ENCODE measurements around the gene MGARP.

MGARP gene

DNA sequence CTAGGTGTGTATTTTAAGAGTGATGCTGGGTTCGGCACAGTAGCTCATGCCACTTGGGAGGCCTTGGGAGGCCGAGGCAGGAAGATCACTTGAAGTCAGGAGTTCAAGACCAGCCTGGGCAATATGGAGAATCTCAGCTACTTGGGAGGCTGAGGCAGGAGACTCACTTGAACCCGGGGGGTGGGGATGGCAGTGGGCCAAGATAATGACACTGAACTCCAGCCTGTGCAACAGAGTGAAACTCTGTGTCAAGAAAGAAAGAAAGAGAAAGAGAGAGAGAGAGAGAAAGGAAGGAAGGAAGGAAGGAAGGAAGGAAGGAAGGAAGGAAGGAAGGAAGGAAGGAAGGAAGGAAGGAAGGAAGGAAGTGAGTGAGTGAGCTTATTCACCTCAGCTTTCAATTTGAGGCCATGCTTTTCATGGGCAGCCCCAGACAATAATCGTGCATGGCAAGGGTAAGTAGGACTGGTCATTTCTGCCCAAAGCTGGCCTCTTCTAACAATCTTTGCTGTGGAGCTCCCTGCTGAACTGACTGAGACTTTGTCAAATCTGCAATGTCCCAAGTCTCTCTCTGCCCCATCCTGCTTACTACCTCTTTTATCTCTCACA is 60.5 kb downstream of the MGARP start:
- no peak for DNase-seq (ENCODE audit: extremely low spot score)
- ChIA-PET CTCF (interaction anchor here (1.0 to 1.2 kb wide), 2 partner anchors 62 to 76 kb away, joined by 3 read pairs; no protein-coding TSS in a partner anchor), POLR2A (interaction anchor here (1.9 kb wide), 1 partner anchor 82 kb away, joined by 8 read pairs; the partner anchor contains the start of gene NAA15)
- TF ChIP-seq TARDBP (IDR thresholded peaks at IDR 0.05) = no peak
- TF ChIP-seq FOXM1 (IDR thresholded peaks at IDR 0.05; ENCODE audit: borderline replicate concordance) = no peak
- TF ChIP-seq FOXA1 (IDR thresholded peaks at IDR 0.05) = no peak
- TF ChIP-seq ELF4 (IDR thresholded peaks at IDR 0.05) = no peak
- no peak for TF ChIP-seq L3MBTL2 (conservative IDR thresholded peaks at IDR 0.05)
- TF ChIP-seq, protein P1, sequence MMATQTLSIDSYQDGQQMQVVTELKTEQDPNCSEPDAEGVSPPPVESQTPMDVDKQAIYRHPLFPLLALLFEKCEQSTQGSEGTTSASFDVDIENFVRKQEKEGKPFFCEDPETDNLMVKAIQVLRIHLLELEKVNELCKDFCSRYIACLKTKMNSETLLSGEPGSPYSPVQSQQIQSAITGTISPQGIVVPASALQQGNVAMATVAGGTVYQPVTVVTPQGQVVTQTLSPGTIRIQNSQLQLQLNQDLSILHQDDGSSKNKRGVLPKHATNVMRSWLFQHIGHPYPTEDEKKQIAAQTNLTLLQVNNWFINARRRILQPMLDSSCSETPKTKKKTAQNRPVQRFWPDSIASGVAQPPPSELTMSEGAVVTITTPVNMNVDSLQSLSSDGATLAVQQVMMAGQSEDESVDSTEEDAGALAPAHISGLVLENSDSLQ (IDR thresholded peaks at IDR 0.05) = no peak
- no peak for TF ChIP-seq LEF1 (IDR thresholded peaks at IDR 0.05; ENCODE audit: borderline replicate concordance)
- no peak for TF ChIP-seq ARNT (IDR thresholded peaks at IDR 0.05)
- no peak for TF ChIP-seq ZNF384 (IDR thresholded peaks at IDR 0.05)
- no peak for TF ChIP-seq SP1 (IDR thresholded peaks at IDR 0.05)
- no peak for TF ChIP-seq FOXK2 (IDR thresholded peaks at IDR 0.05)
- TF ChIP-seq HDGF (IDR thresholded peaks at IDR 0.05; ENCODE audit: borderline replicate concordance) = no peak
- no peak for TF ChIP-seq SUZ12 (IDR thresholded peaks at IDR 0.05)
- no peak for TF ChIP-seq NFRKB (IDR thresholded peaks at IDR 0.05)
- TF ChIP-seq CTBP1 (IDR thresholded peaks at IDR 0.05; ENCODE audit: borderline replicate concordance) = no peak
- TF ChIP-seq BHLHE40 (IDR thresholded peaks at IDR 0.05; ENCODE audit: borderline replicate concordance) = no peak

Measured in HEK293T (cell line).